ENCODE data around the gene NCF4. TPM values are rescaled to one million over a fixed set of nuclear protein-coding genes. Genes with fewer than 3 reads are reported as not detected.

Gene NCF4
- not detected in 2 replicates for total RNA-seq

DNA sequence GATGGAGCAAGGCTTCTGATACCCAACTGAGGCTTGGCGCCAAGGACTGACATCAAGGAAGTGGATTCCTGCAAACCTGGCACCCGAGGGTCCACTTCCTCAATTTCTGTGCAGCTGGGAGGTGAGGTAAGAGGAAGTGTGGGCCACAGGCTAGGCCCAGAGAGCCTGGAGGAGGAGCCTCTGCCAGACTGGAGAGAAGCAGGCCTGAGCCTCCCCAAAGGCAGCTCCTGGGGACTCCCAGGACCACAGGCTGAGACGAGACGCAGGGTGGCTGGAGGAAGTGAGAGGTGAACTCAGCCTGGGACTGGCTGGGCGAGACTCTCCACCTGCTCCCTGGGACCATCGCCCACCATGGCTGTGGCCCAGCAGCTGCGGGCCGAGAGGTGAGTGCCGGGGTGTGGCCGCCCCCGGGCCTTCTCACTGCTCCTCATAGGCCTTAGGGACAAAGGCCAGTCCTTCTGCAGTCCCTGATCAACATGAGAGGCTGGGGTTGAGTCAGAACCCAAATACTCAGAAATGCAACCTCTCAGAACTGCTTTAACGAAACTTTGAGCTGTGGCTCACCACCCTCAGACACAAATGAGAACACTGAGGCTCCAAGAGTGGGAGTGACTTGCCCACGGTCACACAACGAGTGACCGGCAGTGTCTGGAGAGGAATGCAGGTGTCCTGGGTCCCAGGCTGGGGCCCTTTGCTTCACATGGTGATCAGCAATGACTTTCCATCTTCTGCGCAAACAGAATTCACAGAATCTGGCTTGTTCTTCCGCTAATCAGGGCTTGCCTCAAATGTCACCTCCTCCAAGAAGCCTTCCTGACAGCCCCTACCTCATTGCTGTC, at the start of gene NCF4:
Gene NCF4, plus strand, starts transcription at position 186 of the 839 bp plus-strand sequence. Its CDS starts 166 bp downstream, at position 352.

DNA sequence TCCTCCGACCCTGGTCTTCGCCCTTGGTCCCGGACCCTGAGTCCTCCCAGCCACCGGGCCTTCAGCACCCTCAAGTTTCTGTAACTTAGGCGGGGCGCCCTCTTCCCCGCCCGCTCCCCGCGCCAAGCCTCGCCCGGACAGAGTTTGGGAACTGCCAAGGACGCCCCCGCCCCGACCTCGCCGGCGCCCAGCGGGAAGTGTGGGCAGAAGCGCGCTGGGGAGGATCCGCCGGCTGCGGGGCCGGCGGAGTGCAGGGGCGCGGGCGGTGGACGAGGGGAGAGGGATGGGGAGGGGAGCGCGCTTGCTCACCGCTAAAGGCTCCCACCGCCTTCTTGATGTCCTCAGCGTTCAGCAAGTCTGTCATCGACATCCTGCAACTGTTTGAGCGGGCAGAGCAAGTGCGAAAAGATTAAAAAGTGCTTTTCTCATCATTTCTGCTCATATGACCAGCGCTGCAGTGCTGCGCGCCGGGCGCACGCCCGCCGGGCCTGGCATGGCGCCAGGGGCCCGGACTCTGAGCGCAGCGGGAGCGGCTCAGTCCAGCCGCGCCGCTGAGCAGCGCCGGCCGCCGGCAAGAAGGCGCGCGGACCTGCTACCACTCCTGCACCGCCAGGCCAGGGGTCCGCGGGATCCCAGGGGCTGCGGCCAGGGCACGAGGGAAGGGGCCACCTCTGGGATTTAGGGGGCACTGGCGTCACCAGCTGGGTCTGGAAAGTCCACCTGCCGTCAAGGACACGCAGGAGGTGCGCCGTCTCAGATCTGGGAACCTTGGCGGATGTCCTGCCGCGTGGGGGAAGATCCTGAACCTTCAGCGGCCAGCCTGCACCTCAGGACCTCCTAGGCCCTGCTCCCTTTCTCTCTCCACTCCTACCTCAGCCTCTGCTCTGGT, 43.9 kb upstream of the NCF4 start, which contains the start of gene PVALB:
Gene PVALB, minus strand, starts transcription at position 400 of the 889 bp plus-strand sequence. Its CDS starts 30 bp downstream, at position 370.

DNA sequence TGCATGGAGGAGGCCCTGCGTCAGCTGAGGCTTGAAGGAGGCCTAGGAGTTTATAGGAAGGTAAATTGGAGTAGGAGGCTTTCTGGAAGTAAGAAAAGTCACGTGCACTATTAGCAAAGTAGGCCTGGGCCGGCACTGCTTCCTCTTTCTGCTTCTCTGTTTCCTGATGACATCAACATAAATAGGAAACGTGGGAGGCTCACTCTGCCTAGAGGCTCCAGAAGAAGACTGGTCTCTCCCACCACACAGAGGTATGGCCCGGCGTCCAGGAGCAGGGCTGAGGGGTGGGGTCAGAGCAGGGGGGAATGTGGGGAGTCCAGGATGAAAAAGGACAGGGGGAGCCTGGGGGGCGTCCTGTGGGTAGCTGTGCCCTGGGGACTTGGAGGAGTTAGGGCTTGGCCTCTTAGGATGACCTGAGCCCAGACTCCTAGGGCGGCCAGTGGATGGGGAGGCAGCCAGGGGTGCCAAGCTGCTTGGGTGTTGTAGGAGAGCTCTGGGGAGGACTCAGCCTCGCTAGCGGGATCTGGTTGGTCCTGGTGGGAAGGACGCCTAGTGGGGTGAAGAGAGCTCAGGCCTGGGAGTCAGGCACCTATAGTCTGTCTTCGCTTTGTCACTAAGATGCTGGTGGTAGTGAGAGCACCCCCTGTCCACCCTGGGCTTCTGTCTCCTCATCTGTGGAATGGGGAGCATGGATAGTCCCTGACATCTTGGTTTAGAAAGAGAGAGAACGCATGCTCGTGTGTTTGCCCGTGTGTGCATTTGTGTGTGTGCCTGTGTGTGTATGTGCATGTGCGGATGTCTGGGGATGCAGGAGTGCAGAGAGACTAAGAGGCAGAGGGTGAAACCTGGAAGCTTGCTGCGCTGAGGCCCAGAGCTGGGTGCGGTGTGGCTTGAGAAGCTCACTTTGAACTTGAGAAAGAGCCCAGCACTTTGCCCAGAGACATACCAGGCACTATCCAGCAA, 52.9 kb downstream of the NCF4 start, which contains the start of gene CSF2RB:
Gene CSF2RB, plus strand, starts transcription at position 202 of the 963 bp plus-strand sequence. CDS start 8,580 bp downstream, outside the sequence.

Other genes with a start within 250 kb of the NCF4 start
- not detected in 2 replicates for gene CACNG2, start 157.3 kb upstream of the NCF4 start, total RNA-seq
- gene IFT27, start 84.9 kb upstream of the NCF4 start, total RNA-seq, result 9.7 and 15.0 TPM in 2 replicates
- gene PVALB, start 44.0 kb upstream of the NCF4 start, total RNA-seq, result not detected in 2 replicates
- 0.05 and 0.19 TPM in 2 replicates for gene CSF2RB, start 52.6 kb downstream of the NCF4 start, total RNA-seq
- 24.2 and 34.3 TPM in 2 replicates for gene TST, start 158.4 kb downstream of the NCF4 start, total RNA-seq
- 75.2 and 85.1 TPM in 2 replicates for gene MPST, start 158.7 kb downstream of the NCF4 start, total RNA-seq
- gene KCTD17, start 190.7 kb downstream of the NCF4 start, total RNA-seq, result 13.9 and 23.8 TPM in 2 replicates
- not detected in 2 replicates for gene TMPRSS6, start 248.7 kb downstream of the NCF4 start, total RNA-seq